ENCODE measurements around the gene SMLR1.

Gene SMLR1

DNA sequence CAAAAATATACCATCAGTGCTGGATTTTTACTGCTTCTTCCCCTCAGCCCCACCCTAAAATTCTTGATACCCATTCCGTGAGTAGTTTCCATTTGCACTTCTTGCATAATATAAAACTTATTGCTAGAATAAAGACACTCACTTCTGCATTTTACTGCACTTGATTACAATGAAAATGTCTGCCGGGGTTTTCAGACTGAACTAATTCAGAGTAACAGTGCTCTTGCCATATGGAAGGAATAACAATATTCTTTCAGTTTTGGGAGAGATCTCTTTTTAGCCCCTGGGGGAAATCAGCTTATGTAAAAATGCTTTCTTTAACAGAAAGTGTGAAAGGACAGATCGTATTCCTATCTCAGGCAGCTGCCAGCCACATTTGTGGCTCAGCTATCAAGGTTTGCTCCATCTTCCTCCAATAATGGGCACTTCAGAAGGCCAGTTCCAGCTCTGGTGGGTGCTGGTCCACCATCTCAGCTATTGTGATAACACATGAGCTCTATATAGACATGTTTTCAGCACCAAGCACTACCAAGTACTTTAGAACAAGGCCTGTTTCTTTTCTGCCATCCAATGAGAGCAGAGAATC lies 8.9 kb downstream of the SMLR1 start:
- no peak for TF ChIP-seq CTCF (conservative IDR thresholded peaks at IDR 0.05; ENCODE audit: low read depth)
- DNase-seq (ENCODE audit: low spot score): no peak
- CTCF ChIA-PET: interaction anchor here (0.8 kb wide), 1 partner anchor 11 kb away, joined by 4 read pairs; no protein-coding TSS in a partner anchor
- no peak overlapping the region for H3K27ac ChIP-seq
- POLR2A ChIA-PET (ENCODE audit: low non-redundant PET): no interaction called here

DNA sequence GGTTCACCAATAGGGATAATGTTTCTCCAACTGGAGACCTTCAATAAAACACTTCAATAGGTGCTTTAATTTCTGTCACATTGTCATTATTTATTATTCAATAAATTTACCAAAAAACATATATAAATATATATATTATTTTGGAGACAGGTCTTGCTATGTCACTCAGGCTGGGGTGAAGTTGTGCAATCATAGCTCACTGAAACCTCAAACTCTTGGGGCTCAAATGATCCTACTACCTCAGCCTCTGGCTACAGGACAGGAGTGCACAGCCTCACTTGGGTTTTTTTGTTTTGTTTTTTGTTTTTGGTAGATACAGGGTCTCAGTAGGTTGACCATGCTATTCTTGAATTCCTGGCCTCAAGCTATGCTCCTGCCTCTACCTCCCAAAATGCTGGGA lies 9.9 kb downstream of the SMLR1 start:
- no peak for TF ChIP-seq CTCF (conservative IDR thresholded peaks at IDR 0.05; ENCODE audit: low read depth)
- DNase-seq (ENCODE audit: low spot score): no peak
- no peak overlapping the region for H3K27ac ChIP-seq
- CTCF ChIA-PET: no interaction called here
- POLR2A ChIA-PET (ENCODE audit: low non-redundant PET): no interaction called here

DNA sequence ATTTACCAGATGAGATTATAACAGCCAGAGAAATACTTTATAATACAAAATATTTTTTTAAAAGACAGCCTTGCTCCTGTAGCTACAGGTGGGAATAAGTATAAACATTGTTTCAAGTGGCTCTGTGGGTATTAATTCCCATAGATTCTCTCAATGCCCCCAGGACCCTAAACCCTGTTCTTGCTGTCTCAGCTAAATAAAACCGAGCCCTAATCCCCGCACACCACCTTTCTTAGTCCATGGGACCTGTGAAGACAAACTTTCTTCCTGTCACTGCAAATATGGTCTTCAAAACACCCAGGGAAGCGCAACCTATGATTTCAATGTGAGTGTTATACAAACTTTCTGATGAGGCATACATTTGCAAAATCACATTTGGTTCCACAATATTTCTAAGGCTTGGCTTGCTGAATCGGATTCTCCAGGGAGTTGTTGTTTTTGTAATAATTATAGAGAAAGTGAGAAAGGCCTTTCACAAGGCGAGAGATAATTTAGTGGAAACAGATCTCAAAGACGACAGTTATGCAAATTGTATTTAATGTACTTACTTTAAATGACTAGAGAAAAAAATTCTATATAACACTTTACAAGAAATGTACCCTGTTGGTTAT lies 11.1 kb downstream of the SMLR1 start:
- POLR2A ChIA-PET (ENCODE audit: low non-redundant PET): no interaction called here
- CTCF ChIA-PET: no interaction called here

DNA sequence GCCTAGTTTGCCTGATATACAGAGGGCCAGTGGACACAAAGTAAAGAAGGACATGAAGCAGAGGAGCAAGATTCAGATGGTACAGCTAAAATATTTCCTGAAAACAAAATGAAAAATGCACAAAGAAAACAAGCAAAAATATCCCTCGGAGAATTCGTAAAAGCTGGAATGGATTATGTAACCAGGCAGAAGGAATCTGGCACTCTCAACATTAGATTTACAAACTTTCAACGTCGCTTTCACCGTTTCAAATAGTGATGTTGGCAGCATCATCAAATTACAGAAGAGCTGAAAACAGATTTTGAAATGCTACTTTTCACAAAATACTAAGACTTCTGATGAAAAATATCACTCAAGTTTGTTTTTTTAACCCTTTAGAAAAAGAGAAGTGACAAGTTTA lies 11.7 kb downstream of the SMLR1 start:
- CTCF ChIA-PET: interaction anchor here (0.6 kb wide), 1 partner anchor 1053 kb away, joined by 3 read pairs; no protein-coding TSS in a partner anchor
- DNase-seq (ENCODE audit: low spot score): no peak
- POLR2A ChIA-PET (ENCODE audit: low non-redundant PET): no interaction called here
- H3K27ac ChIP-seq: no peak overlapping the region
- no peak for TF ChIP-seq CTCF (conservative IDR thresholded peaks at IDR 0.05; ENCODE audit: low read depth)

More for the DNA sequence above, 11.1 kb downstream of the SMLR1 start:
- no peak overlapping the region for H3K27ac ChIP-seq
- TF ChIP-seq CTCF (conservative IDR thresholded peaks at IDR 0.05; ENCODE audit: low read depth): no peak
- DNase-seq (ENCODE audit: low spot score): no peak

DNA sequence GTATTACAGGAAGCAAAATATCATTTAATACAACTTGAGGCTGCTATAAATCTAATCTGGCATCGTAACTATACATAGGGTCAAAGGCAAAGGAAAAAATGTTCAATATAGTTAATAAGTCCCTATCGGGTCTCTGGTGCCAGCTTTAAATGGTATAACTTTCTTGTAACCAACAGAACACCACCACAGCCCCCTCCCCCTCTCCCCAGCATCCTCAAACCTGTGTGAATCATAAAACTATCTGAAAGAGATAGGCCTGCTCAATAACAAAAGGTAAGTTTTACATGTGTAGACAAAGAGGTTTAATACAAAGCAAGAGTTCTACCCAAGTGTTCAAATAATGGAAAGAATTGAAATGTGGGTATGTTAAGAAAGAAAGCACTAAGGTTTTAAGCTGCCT lies 12.2 kb downstream of the SMLR1 start:
- no peak for DNase-seq (ENCODE audit: low spot score)
- POLR2A ChIA-PET (ENCODE audit: low non-redundant PET): no interaction called here

DNA sequence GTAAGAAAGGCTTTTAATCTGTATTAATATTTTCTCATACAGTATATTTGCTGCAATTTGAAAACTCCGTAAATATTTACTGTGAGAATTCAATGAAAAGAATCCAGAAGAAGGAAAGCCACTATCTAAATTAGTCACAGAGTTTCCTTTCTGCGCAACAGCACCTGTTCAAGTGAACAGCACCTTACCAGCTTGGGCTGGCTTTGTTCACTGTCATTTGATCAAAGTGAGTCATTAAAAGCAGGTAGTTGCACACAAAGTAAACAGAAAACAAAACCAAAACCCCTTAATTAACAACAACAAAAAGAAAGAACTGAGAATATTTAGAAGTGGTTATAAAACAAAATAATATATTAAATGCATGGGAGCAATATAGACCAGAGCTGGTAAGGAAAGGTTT lies 12.8 kb downstream of the SMLR1 start:
- ChIA-PET CTCF (interaction anchor here (0.6 kb wide), 1 partner anchor 10 kb away, joined by 4 read pairs; no protein-coding TSS in a partner anchor), POLR2A (ENCODE audit: low non-redundant PET) (no interaction called here)
- TF ChIP-seq CTCF (conservative IDR thresholded peaks at IDR 0.05; ENCODE audit: low read depth): no peak
- no peak overlapping the region for H3K27ac ChIP-seq
- DNase-seq (ENCODE audit: low spot score): no peak

More for the DNA sequence above, 12.2 kb downstream of the SMLR1 start:
- CTCF ChIA-PET: interaction anchor here (0.6 kb wide), 1 partner anchor 1054 kb away, joined by 3 read pairs; no protein-coding TSS in a partner anchor
- H3K27ac ChIP-seq: no peak overlapping the region
- no peak for TF ChIP-seq CTCF (conservative IDR thresholded peaks at IDR 0.05; ENCODE audit: low read depth)

Measured in RWPE1 (cell line).